DOHH2 (cell line): ENCODE data around the gene CPT1A.

Experiments
- H3F3A ChIP-seq: fragments of 200-600 bp; sonication (generic), shearing (Covaris generic); 2 replicates; pipeline ENCODE4 v1.6.0; 2016; ENCODE audit warnings: antibody characterized with exemption, mild to moderate bottlenecking; ENCODE audit not compliant: control insufficient read depth, insufficient read depth
- H3K27ac ChIP-seq: fragments of 200-600 bp; sonication (generic); 2 replicates; pipeline ENCODE4 v1.5.1; 2014; ENCODE audit warnings: low read depth, mild to moderate bottlenecking, low read length, moderate library complexity
- H3K27me3 ChIP-seq: fragments of 200-600 bp; sonication (generic); 2 replicates; pipeline ENCODE4 v1.6.1; 2014; ENCODE audit warnings: mild to moderate bottlenecking, low read length, mixed read lengths; ENCODE audit not compliant: control insufficient read depth
- H3K36me3 ChIP-seq: fragments of 200-600 bp; sonication (generic); 2 replicates; pipeline ENCODE4 v1.6.1; 2014; ENCODE audit warnings: mild to moderate bottlenecking, low read length, moderate library complexity, mixed read lengths; ENCODE audit not compliant: control insufficient read depth
- H3K4me1 ChIP-seq: fragments of 200-600 bp; sonication (generic); 2 replicates; pipeline ENCODE4 v1.6.1; 2014; ENCODE audit warnings: mild to moderate bottlenecking, low read length, mixed read lengths; ENCODE audit not compliant: control insufficient read depth
- H3K4me2 ChIP-seq: fragments of 200-600 bp; sonication (generic); 2 replicates; pipeline ENCODE4 v1.6.0; 2014; ENCODE audit warnings: mild to moderate bottlenecking, low read length, moderate library complexity
- H3K4me3 ChIP-seq: fragments of 200-600 bp; sonication (generic); 2 replicates; pipeline ENCODE4 v1.5.1; 2014; ENCODE audit warnings: mild to moderate bottlenecking, low read length, mixed read lengths
- H3K79me2 ChIP-seq: fragments of 200-600 bp; sonication (generic); 2 replicates; pipeline ENCODE4 v1.6.1; 2014; ENCODE audit warnings: mild to moderate bottlenecking, low read length, mixed read lengths; ENCODE audit not compliant: control insufficient read depth
- H3K9me2 ChIP-seq: fragments of 200-600 bp; sonication (generic); replicated peaks from 2 replicates; pipeline ENCODE4 v1.6.1; 2014; ENCODE audit warnings: mild to moderate bottlenecking, low read length, mixed read lengths; ENCODE audit not compliant: control insufficient read depth
- H3K9me3 ChIP-seq: fragments of 200-600 bp; sonication (generic); 2 replicates; pipeline ENCODE4 v1.6.1; 2014; ENCODE audit warnings: antibody characterized with exemption, low read length, mixed read lengths; ENCODE audit not compliant: control insufficient read depth, insufficient read depth
- H4K20me1 ChIP-seq: fragments of 200-600 bp; sonication (generic); 2 replicates; pipeline ENCODE4 v1.6.0; 2014; ENCODE audit warnings: low read depth, mild to moderate bottlenecking, antibody characterized with exemption, low read length, moderate library complexity; ENCODE audit not compliant: control insufficient read depth, insufficient read depth
- EZH2phosphoT487 ChIP-seq: fragments of 200-600 bp; sonication (generic); IDR thresholded peaks from 2 replicates; pipeline ENCODE4 v1.6.1; 2017; ENCODE audit warnings: borderline replicate concordance, mild to moderate bottlenecking, antibody characterized with exemption, low read length, moderate library complexity, mixed read lengths
- TF ChIP-seq, protein P1 (sequence below): fragments of 200-600 bp; sonication (generic); IDR thresholded peaks from one replicate; pipeline ENCODE4 v1.5.1; 2014; ENCODE audit warnings: antibody characterized with exemption, mild to moderate bottlenecking, low read depth, low read length; ENCODE audit not compliant: poor library complexity, severe bottlenecking

The CPT1A gene

DNA sequence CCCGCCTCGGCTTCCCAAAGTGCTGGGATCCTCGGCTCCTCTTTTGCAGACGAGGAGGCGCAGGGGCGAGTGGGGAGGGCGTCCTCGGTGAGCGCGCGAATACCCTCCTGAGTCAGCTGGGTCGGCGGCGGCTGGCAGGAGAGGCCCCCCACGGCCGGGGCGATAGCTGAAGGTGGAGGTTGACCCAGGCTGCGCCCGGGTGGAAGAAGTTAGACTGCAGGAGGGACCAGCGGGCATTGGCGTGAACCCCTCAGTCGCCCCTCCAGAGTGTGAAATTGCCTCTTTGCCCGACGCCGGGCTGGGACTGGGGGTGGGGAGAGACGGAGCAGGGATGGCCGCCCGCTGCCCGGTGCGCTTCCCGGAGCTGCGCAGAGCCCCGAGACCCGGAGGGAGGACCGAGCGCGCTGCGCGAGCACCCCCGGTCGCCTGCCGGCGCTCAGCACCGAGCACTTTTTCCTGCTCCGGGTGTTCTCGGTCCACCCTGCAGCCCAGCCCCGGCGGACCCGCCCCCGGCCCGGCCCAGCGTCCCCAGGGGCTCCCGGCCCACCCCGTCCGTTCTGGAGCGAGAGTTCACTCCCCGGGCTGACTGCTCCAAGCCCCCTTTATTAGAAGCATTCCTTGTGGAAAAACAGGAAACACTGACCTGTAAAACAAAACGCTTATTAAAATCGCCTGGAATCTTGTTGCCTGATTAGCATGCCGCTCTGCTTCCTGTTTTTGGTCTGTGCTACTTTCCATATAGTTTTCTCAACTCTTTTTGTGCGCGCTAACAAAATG, 13.7 kb upstream of the CPT1A start:
- Histone ChIP-seq H3K27me3 (peaks cover 12% of the 10 kb centered on the region), H3K36me3 (no peaks in the 10 kb centered on the region), H3K4me1 (no peaks in the 10 kb centered on the region), H4K20me1 (no peaks in the 10 kb centered on the region), H3K4me3 (no peak overlapping the region), H3K79me2 (no peaks in the 10 kb centered on the region), H3K9me2 (no peaks in the 10 kb centered on the region), H3K4me2 (peak overlapping the region; percentile 31), H3K27ac (no peak overlapping the region), H3F3A (no peaks in the 10 kb centered on the region), H3K9me3 (no peaks in the 10 kb centered on the region)
- TF ChIP-seq, protein P1, sequence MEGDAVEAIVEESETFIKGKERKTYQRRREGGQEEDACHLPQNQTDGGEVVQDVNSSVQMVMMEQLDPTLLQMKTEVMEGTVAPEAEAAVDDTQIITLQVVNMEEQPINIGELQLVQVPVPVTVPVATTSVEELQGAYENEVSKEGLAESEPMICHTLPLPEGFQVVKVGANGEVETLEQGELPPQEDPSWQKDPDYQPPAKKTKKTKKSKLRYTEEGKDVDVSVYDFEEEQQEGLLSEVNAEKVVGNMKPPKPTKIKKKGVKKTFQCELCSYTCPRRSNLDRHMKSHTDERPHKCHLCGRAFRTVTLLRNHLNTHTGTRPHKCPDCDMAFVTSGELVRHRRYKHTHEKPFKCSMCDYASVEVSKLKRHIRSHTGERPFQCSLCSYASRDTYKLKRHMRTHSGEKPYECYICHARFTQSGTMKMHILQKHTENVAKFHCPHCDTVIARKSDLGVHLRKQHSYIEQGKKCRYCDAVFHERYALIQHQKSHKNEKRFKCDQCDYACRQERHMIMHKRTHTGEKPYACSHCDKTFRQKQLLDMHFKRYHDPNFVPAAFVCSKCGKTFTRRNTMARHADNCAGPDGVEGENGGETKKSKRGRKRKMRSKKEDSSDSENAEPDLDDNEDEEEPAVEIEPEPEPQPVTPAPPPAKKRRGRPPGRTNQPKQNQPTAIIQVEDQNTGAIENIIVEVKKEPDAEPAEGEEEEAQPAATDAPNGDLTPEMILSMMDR: no peak
- no peak for TF ChIP-seq EZH2phosphoT487

DNA sequence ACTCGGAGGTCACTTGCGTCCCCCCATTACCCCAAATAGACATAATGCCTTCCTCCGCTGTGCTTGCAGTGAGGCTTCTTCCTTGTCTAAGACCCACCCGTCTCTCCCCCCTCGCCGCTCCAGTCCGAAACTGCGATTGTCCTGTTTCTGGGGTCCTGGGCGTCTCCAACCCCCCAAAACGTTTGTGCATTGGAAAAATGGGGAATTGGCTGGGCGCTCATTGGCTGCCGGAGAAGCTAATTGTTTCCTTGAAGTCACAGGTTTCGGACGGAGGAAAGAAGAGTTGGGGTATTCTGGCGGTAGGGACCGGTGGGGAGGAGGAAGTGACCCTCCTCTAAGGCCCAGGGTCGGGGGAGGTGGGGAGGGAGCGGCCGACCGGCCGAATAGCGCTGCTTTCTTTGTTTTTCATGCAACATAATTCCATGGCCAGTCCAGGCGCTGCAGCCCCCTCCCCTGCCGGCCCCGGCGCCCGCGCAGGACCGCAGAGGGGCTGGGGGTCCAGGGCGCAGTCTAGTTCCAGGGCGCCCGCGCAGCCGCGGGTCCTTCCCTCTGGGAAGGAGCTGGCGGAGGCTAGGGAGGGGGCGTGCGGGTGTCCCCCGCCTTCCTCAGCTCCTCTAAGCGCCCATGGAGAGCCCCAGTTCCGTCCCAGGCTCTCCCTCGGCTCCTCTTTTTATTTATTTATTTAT, 12.7 kb upstream of the CPT1A start:
- H3F3A ChIP-seq: no peaks in the 10 kb centered on the region
- no peak overlapping the region for H3K4me3 ChIP-seq
- H4K20me1 ChIP-seq: no peaks in the 10 kb centered on the region
- H3K36me3 ChIP-seq: no peaks in the 10 kb centered on the region
- no peaks in the 10 kb centered on the region for H3K9me3 ChIP-seq
- no peak overlapping the region for H3K4me2 ChIP-seq
- H3K4me1 ChIP-seq: no peaks in the 10 kb centered on the region
- TF ChIP-seq EZH2phosphoT487: no peak
- TF ChIP-seq, protein P1: no peak
- H3K79me2 ChIP-seq: no peaks in the 10 kb centered on the region
- no peak overlapping the region for H3K27ac ChIP-seq
- no peaks in the 10 kb centered on the region for H3K9me2 ChIP-seq
- peaks cover 12% of the 10 kb centered on the region for H3K27me3 ChIP-seq

DNA sequence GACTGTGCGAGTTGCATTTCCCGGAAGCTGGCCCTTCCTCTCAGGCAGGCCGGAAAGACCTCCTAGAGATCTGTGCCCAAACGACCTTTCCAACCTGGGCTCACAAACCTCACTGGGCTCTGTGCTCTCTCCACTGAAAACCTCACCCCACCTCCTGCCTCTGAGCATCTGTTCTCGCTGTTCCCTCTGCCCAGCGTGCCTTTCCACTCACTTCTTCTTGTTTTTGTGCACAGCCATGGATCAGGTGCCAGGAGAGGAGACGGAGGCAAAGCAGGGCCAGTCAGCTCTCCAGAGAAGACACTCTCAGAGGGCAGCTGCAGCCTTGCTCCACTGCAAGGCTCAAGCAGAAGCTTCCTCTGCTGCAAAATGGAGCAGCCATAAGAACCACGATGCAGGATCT, 10.9 kb upstream of the CPT1A start:
- Histone ChIP-seq H3K4me3 (no peak overlapping the region), H3K36me3 (no peaks in the 10 kb centered on the region), H3K79me2 (no peaks in the 10 kb centered on the region), H3K9me2 (no peaks in the 10 kb centered on the region), H3K27me3 (peaks cover 12% of the 10 kb centered on the region), H3K9me3 (no peaks in the 10 kb centered on the region), H3K4me2 (no peak overlapping the region), H3K4me1 (no peaks in the 10 kb centered on the region), H3K27ac (no peak overlapping the region), H3F3A (no peaks in the 10 kb centered on the region), H4K20me1 (no peaks in the 10 kb centered on the region)
- no peak for TF ChIP-seq EZH2phosphoT487
- TF ChIP-seq, protein P1: no peak
